Measurements from ENCODE around the gene RTN1.

RTN1 gene

GRCh38 chr14:59638885-59639284 lies 231.7 kb downstream of the RTN1 start:
- no peak for DNase-seq (ENCODE audit: low read depth)
- H3K4me3 ChIP-seq (ENCODE audit: low read length), result no peak overlapping the region
- no peak for TF ChIP-seq CTCF (IDR thresholded peaks at IDR 0.05; ENCODE audit: insufficient read depth, low read depth, low read length, missing control alignments)

GRCh38 chr14:59634617-59635016 lies 236.0 kb downstream of the RTN1 start:
- TF ChIP-seq CTCF (IDR thresholded peaks at IDR 0.05; ENCODE audit: insufficient read depth, low read depth, low read length, missing control alignments), result no peak
- no peak overlapping the region for H3K4me3 ChIP-seq (ENCODE audit: low read length)
- DNase-seq (ENCODE audit: low read depth), result peak; percentile 61

- TF ChIP-seq CTCF (IDR thresholded peaks at IDR 0.05; ENCODE audit: insufficient read depth, low read depth, low read length, missing control alignments), result no peak
- no peak for DNase-seq (ENCODE audit: low read depth)
- no peak overlapping the region for H3K4me3 ChIP-seq (ENCODE audit: low read length)
Observed at GRCh38 chr14:59633486-59633885, 237.1 kb downstream of the RTN1 start.

GRCh38 chr14:59632381-59632780 lies 238.2 kb downstream of the RTN1 start:
- peak; percentile 45 for TF ChIP-seq CTCF (IDR thresholded peaks at IDR 0.05; ENCODE audit: insufficient read depth, low read depth, low read length, missing control alignments)
- H3K4me3 ChIP-seq (ENCODE audit: low read length), result no peak overlapping the region
- DNase-seq (ENCODE audit: low read depth), result peak; percentile 57

- no peak for DNase-seq (ENCODE audit: low read depth)
- TF ChIP-seq CTCF (IDR thresholded peaks at IDR 0.05; ENCODE audit: insufficient read depth, low read depth, low read length, missing control alignments), result peak; percentile 22
- no peak overlapping the region for H3K4me3 ChIP-seq (ENCODE audit: low read length)
Observed at GRCh38 chr14:59631237-59631636, 239.3 kb downstream of the RTN1 start.

GRCh38 chr14:59630288-59630963 lies 240.2 kb downstream of the RTN1 start:
- H3K4me3 ChIP-seq (ENCODE audit: low read length), result no peak overlapping the region
- peak; percentile 22 for DNase-seq (ENCODE audit: low read depth)

More at GRCh38 chr14:59630288-59630963, 240.2 kb downstream of the RTN1 start:
- no peak for TF ChIP-seq CTCF (IDR thresholded peaks at IDR 0.05; ENCODE audit: insufficient read depth, low read depth, low read length, missing control alignments)

Measured in epithelial cell of esophagus (primary cell).